GM18520 (cell line): Measurements from ENCODE around the gene SLC37A3.
"Not testable (repeated sequence)": the region's sequence is repeated elsewhere in the genome, so short reads cannot be mapped to it uniquely, and the experiment has no call there.

Experiments
- ATAC-seq: cut with Tn5 transposase; IDR thresholded peaks from one replicate; pipeline ENCODE4 v1.9.1; 2021; ENCODE audit not compliant: unreplicated experiment

The SLC37A3 gene, protein sequence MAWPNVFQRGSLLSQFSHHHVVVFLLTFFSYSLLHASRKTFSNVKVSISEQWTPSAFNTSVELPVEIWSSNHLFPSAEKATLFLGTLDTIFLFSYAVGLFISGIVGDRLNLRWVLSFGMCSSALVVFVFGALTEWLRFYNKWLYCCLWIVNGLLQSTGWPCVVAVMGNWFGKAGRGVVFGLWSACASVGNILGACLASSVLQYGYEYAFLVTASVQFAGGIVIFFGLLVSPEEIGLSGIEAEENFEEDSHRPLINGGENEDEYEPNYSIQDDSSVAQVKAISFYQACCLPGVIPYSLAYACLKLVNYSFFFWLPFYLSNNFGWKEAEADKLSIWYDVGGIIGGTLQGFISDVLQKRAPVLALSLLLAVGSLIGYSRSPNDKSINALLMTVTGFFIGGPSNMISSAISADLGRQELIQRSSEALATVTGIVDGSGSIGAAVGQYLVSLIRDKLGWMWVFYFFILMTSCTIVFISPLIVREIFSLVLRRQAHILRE

GRCh38 chr7:140397784-140398750 lies at the start of gene SLC37A3:
TSS of gene SLC37A3 (minus strand) at chr7:140398530. CDS start at chr7:140382526, 16,004 bp downstream.
- ATAC-seq: peak; percentile 84

GRCh38 chr7:140447841-140448240 lies 49.5 kb upstream of the SLC37A3 start:
- ATAC-seq: no peak

GRCh38 chr7:140446467-140446866 lies 48.1 kb upstream of the SLC37A3 start:
- no peak for ATAC-seq

- ATAC-seq: no peak
These were observed 43.2 kb upstream of the SLC37A3 start for GRCh38 chr7:140441519-140441918.

GRCh38 chr7:140440593-140440992 lies 42.3 kb upstream of the SLC37A3 start:
- no peak for ATAC-seq

GRCh38 chr7:140439359-140439758 lies 41.0 kb upstream of the SLC37A3 start:
- no peak for ATAC-seq

DNA sequence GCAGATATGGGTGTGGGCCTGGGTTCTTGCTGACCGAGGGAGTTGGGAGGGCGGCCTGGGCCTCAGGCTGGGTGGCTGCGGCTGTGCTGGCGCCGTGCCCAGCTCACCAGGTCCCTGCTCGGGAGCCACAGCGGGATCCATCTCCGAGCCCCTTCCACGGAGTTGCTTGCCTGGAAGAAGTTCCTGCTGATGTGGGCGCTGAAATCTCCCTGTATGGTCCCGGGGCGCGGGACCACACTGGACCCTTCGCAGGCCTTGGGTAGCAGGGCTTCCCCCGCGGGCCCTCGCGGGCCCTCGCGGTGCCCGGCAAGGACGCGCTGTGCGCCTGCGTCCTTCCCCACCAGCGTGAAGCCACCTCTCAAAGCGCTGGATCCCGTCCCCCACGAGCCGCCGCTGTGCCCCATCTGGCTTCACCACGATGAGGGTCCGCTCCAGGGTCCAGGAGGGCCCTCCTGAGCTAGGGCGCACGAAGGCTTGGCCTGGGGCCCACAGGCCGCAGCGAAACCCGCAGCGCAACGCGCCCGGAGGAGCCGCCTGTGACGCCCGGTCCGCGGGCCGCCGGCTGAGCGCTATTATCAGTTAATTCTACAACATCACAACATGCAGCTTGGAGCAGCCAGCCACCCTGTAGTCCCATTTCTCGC lies 37.0 kb upstream of the SLC37A3 start:
- ATAC-seq: no peak

GRCh38 chr7:140433396-140433795 lies 35.1 kb upstream of the SLC37A3 start:
- no peak for ATAC-seq

DNA sequence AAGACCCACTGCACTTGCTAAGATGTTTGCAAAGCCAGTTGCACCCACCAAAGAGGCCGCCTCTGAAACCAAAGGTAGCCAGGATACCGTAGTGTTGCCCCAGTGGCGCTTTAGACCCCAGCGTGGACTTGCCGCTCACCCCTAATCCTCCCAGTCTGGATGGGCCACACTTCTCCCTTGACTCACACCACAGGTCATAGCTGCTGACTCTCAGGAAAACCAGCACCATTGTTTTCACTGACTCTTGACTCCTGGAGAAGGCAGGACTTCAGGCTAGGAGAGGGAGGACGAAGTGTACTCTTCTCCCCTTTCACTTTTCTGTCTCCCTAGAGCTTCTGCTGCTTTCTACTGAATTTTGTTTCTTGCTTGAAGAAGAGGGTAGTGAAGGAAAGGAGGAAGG lies 27.8 kb upstream of the SLC37A3 start:
- ATAC-seq: no peak

GRCh38 chr7:140425718-140426117 lies 27.4 kb upstream of the SLC37A3 start:
- no peak for ATAC-seq

DNA sequence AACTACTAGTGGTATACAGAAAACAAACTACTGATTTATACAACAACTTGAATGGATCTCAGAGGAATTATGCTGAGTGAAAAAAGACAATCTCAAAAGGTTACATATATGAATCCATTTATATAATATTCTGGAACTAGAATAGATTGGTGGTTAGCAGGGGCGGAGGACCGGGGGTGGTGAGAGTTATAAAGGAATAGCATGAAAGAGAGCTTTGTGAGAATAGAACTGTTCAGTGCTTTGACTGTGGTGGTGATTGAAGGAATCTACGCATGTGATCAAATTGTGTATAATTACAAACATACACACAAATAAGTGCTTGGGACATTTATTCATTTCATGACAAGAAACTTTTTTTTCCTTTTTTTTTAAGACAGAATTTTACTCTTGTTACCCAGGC lies 25.2 kb upstream of the SLC37A3 start:
- ATAC-seq: no peak

DNA sequence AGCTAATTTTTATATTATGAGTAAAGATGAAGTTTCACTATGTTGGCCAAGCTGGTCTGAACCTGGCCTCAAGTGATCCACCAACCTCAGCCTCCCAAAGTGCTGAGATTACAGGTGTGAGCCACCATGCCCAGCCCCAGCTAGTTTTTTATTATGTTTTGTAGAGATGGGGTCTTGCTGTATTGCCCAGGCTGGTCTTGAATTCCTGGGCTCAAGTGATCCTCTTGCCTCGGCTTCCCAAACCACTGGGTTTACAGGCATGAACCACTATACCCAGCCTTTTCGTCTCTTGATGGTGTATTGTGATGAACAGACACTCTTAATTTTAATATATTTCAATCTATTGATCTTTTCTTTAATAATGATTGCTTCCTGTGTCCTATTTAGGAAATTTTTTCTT lies 23.2 kb upstream of the SLC37A3 start:
- no peak for ATAC-seq

- ATAC-seq: no peak
These were observed 20.3 kb upstream of the SLC37A3 start for GRCh38 chr7:140418653-140419052.

DNA sequence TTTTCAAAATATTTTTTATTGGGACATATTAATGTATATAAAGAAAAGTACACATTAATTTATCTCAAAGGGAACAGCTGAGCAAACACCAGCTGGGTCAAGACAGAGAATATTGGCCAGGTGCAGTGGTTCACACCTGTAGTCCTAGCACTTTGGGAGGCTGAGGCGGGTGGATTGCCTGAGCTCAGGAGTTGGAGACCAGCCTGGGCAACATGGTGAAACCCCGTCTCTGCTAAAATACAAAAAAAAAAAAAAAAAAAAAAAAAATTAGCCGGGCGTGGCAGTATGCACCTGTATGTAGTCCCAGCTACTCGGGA lies 19.8 kb upstream of the SLC37A3 start:
- not testable (repeated sequence) for ATAC-seq

GRCh38 chr7:140417456-140418155 lies 19.3 kb upstream of the SLC37A3 start:
- no peak for ATAC-seq

GRCh38 chr7:140416560-140416959 lies 18.2 kb upstream of the SLC37A3 start:
- ATAC-seq: no peak

GRCh38 chr7:140415816-140416215 lies 17.5 kb upstream of the SLC37A3 start:
- not testable (repeated sequence) for ATAC-seq

- ATAC-seq: no peak
These were observed 17.0 kb upstream of the SLC37A3 start for GRCh38 chr7:140415361-140415760.

- no peak for ATAC-seq
These were observed 6.3 kb upstream of the SLC37A3 start for GRCh38 chr7:140404565-140405065.

DNA sequence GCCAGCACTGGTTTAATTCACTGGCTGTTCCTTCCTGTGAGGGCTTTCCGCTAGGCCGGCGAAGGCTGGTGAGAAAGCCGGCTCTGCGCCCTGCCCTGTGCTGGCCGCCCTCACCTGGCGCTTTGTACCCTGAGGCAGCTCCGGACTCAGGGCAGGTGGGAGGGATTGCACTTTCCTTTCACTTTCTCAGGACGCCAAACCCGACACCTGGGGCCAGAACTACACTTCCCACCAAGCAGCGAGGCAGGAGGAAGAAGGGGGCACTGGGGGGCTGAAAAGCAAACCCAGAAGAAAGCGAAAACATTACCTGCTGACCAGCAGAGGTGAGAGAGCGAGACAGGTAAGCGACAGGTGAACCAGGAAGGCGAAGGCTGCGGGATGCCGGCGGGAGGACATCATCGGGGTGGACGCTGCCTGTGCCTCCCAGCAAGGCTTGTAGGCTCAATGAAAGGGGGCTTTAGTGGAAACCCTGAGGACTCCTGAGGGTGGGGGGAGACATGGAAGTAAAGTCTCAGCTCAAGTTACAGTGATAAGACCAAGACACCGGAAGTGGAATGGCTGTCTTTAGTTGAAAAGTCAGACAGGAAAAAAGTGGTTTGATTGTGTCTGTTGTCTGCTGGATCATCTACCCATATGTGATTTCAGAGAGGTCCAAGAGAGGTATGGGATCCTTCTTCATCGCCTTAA lies 5.7 kb upstream of the SLC37A3 start, which contains the start of gene RAB19:
Gene RAB19 (plus strand): TSS at position 181 of the 687 bp plus-strand sequence. CDS start 3,589 bp downstream, outside the sequence.
- ATAC-seq: no peak
